Stimulated activated CD8-positive, alpha-beta memory T cell treated with anti-CD3 and anti-CD28 coated beads, Interleukin-7, amount 100 ng/mL, for 24 hours (primary cell): ENCODE data around the gene LMTK3.

ENCODE experiments used
- DNase-seq: peaks from one replicate; pipeline ENCODE4 v3.0.0-alpha.2; 2020; ENCODE audit warnings: low read depth

Gene LMTK3

GRCh38 chr19:48445606-48446481, 65.8 kb downstream of the LMTK3 start, which contains the start of gene GRWD1:
Gene GRWD1, plus strand, starts transcription at chr19:48445983. Its CDS starts 23 bp downstream, at chr19:48446006.
- peak; percentile 83 for DNase-seq

- DNase-seq, result no peak
These were observed 66.4 kb downstream of the LMTK3 start for GRCh38 chr19:48445256-48445605.

- DNase-seq, result no peak
These were observed 66.8 kb downstream of the LMTK3 start for GRCh38 chr19:48444936-48445200.

GRCh38 chr19:48444129-48444935, 67.3 kb downstream of the LMTK3 start:
- DNase-seq, result no peak

- no peak for DNase-seq
These were observed 67.9 kb downstream of the LMTK3 start for GRCh38 chr19:48443731-48444128.

GRCh38 chr19:48443256-48443655, 68.4 kb downstream of the LMTK3 start:
- DNase-seq, result no peak

GRCh38 chr19:48442116-48443035, 69.3 kb downstream of the LMTK3 start:
- DNase-seq, result no peak

- DNase-seq, result no peak
These were observed 70.1 kb downstream of the LMTK3 start for GRCh38 chr19:48441360-48442050.

- no peak for DNase-seq
These were observed 75.0 kb downstream of the LMTK3 start for GRCh38 chr19:48436586-48436985.
